GM12878 (cell line): ENCODE measurements around the gene CFAP90. TPM values are rescaled to one million over a fixed set of nuclear protein-coding genes. Genes with fewer than 3 reads are reported as not detected.

Experiments
- ATAC-seq: fragments of 200-7000 bp; cut with Tn5 transposase; 3 replicates; pipeline ENCODE4 v1.9.1; 2020; ENCODE audit warnings: mild to moderate bottlenecking, moderate library complexity
- BruUV-seq: library from RNA; stranded (reverse); fragments of 400-500 nt; replicated peaks from 2 replicates; lab custom pipeline; 2021; lab: Mats Ljungman, UMichigan
- CTCF ChIA-PET: fragments of 300-600 bp; sonication (Branson Sonifier 250); formaldehyde crosslinking; extraction: SDS; loops from one replicate; lab custom pipeline; 2021; ENCODE audit warnings: inconsistent platforms; lab: Yijun Ruan, JAX
- POLR2A ChIA-PET: fragments of 350-600 bp; formaldehyde crosslinking; extraction: SDS; loops from one replicate; lab custom pipeline; 2021; ENCODE audit warnings: inconsistent platforms; lab: Charles Lee
- RAD21 ChIA-PET: fragments of 300-600 bp; sonication (Branson Sonifier 250); formaldehyde crosslinking; loops from one replicate; lab custom pipeline; 2023; ENCODE audit warnings: antibody characterized with exemption; ENCODE audit not compliant: unreplicated experiment; lab: Charles Lee
- SMC1A ChIA-PET: fragments of 300-600 bp; sonication (Branson Sonifier 250); formaldehyde crosslinking; loops from one replicate; lab custom pipeline; 2023; ENCODE audit not compliant: unreplicated experiment, uncharacterized antibody; lab: Charles Lee
- DNase-seq: peaks from one replicate; pipeline ENCODE4 v3.0.0-alpha.2; 2011; ENCODE audit warnings: low read depth, low spot score
- FAIRE-seq: peaks from 3 replicates; lab custom pipeline; 2011; peaks lifted over from hg19 to GRCh38; lab: Jason Lieb, UNC
- H2AFZ ChIP-seq: 2 replicates; pipeline ENCODE4 v1.6.0; 2011; ENCODE audit warnings: low read depth, low read length, control low read depth; ENCODE audit not compliant: control insufficient read depth
- H3K27ac ChIP-seq: 2 replicates; pipeline ENCODE4 v1.5.1; 2011; ENCODE audit warnings: control low read depth; ENCODE audit not compliant: control insufficient read depth, insufficient read depth
- H3K27me3 ChIP-seq, 2 experiments: replicated peaks in 1 of 2; 2 replicates each; pipeline versions ENCODE4 v1.6.0 to v1.6.1; 2011; ENCODE audit warnings: low read length in 1 of 2; ENCODE audit not compliant: control insufficient read depth in 2 of 2, insufficient read depth in 2 of 2
- H3K36me3 ChIP-seq, 2 experiments: 2 replicates each; pipeline ENCODE4 v1.5.1; 2011; ENCODE audit warnings: low read length in 1 of 2; ENCODE audit not compliant: control insufficient read depth in 2 of 2, insufficient read depth in 2 of 2
- H3K4me1 ChIP-seq: 2 replicates; pipeline ENCODE4 v1.6.1; 2011; ENCODE audit warnings: mild to moderate bottlenecking, low read length, moderate library complexity, mixed read lengths; ENCODE audit not compliant: control insufficient read depth, insufficient read depth
- H3K4me2 ChIP-seq: 2 replicates; pipeline ENCODE4 v1.6.0; 2011; ENCODE audit warnings: control low read depth; ENCODE audit not compliant: control insufficient read depth, insufficient read depth
- H3K4me3 ChIP-seq: fragments of 200-600 bp; sonication (generic); 2 replicates; pipeline ENCODE4 v1.5.1; 2016
- H3K79me2 ChIP-seq: 2 replicates; pipeline ENCODE4 v1.6.0; 2011; ENCODE audit warnings: low read length; ENCODE audit not compliant: control insufficient read depth, insufficient read depth
- H3K9ac ChIP-seq: 2 replicates; pipeline ENCODE4 v1.8.0; 2011; ENCODE audit warnings: low read length, control low read depth, mixed read lengths; ENCODE audit not compliant: control insufficient read depth, insufficient read depth
- H3K9me3 ChIP-seq: replicated peaks from 3 replicates; pipeline ENCODE4 v1.5.1; 2011; ENCODE audit warnings: mild to moderate bottlenecking, low read length; ENCODE audit not compliant: control insufficient read depth, insufficient read depth
- H4K20me1 ChIP-seq: 2 replicates; pipeline ENCODE4 v1.6.0; 2011; ENCODE audit not compliant: control insufficient read depth, insufficient read depth
- ATF2 ChIP-seq: IDR thresholded peaks from 2 replicates; pipeline ENCODE4 v1.6.1; 2012; ENCODE audit warnings: low read length, inconsistent platforms
- NFYA ChIP-seq: IDR thresholded peaks from 2 replicates; pipeline ENCODE4 v1.6.1; 2011; ENCODE audit warnings: low read depth, mild to moderate bottlenecking, low read length, improper control_type of control experiment, borderline replicate concordance
- NR2C2 ChIP-seq: IDR thresholded peaks from 2 replicates; pipeline ENCODE4 v1.6.1; 2011; ENCODE audit warnings: borderline replicate concordance, low read depth; ENCODE audit not compliant: control insufficient read depth, insufficient read length
- RUNX3 ChIP-seq: IDR thresholded peaks from 2 replicates; pipeline ENCODE4 v1.6.1; 2012; ENCODE audit warnings: low read length, inconsistent platforms
- SMAD1 ChIP-seq: fragments of 450-650 bp; IDR thresholded peaks from 2 replicates; pipeline ENCODE4 v1.6.1; 2018; ENCODE audit warnings: mild to moderate bottlenecking, low read depth; ENCODE audit not compliant: partially characterized antibody
- WGBS: methylation state at CpG from one replicate; pipeline ENCODE4 v1.1.6; 2016; ENCODE audit warnings: low lambda C conversion rate; ENCODE audit not compliant: insufficient replicate concordance, insufficient coverage; ENCODE audit errors: missing lambda C conversion rate; 5-methylcytosine and 5-hydroxymethylcytosine counted together
- in situ Hi-C: fragments of 300-500 bp; cut with MboI; formaldehyde crosslinking; loops from 9 replicates; pipeline ENCODE4 v1.14.3; 2018; ENCODE audit warnings: mixed read lengths
- intact Hi-C: fragments of 100-400 bp; cut with micrococcal nuclease; formaldehyde crosslinking; loops from one replicate; pipeline ENCODE4 v1.14.2; 2022; ENCODE audit not compliant: unreplicated experiment
- polyA plus RNA-seq, 11 experiments: library from polyadenylated mRNA; depleted of rRNA in 4 of 11; unstranded in 6 of 11; stranded (reverse) in 5 of 11; fragments of >200 nt; fragmentation: Nextera tagmentation in 4 of 11; fragmentation: Illumina TruSeq in 1 of 11; extraction: Ambion mirVana in 4 of 11; extraction: Trizol in 1 of 11; gene quantifications; 1 replicate in 1 of 11; 2 replicates in 10 of 11; pipeline versions ENCODE4 v1.2.1 to v1.2.3, GENCODE V29; 2011 to 2016; ENCODE audit warnings: inconsistent platforms in 2 of 11, missing spikeins in 2 of 11, low read depth in 1 of 11
- total RNA-seq, 4 experiments: library from RNA; depleted of rRNA in 3 of 4; stranded (reverse); fragments of >200 nt in 3 of 4; fragmentation: Illumina TruSeq in 1 of 4; extraction: Trizol in 1 of 4; gene quantifications; 2 replicates each; pipeline versions ENCODE4 v1.2.1 to v1.2.3, GENCODE V29; 2013 to 2021

The CFAP90 gene
- total and polyA plus RNA-seq, 10 of the 15 experiments (the other 5 are each of a cell fraction or from before 2014, with no cell fraction given): not detected

- intact Hi-C loops: no loop called here
- no peak overlapping the region for H3K27ac ChIP-seq
These were observed 22.3 kb upstream of the CFAP90 start for GRCh38 chr5:7873216-7873615.

More at GRCh38 chr5:7873216-7873615, 22.3 kb upstream of the CFAP90 start:
- Histone ChIP-seq H3K4me1 (peaks cover 51% of the 10 kb centered on the region), H4K20me1 (no peaks in the 10 kb centered on the region), H3K9ac (no peak overlapping the region)
- ChIA-PET SMC1A (interaction anchor here (1.3 to 2.2 kb wide), 2 partner anchors 14 to 32 kb away, joined by 3 to 17 read pairs; no protein-coding TSS in a partner anchor), RAD21 (no interaction called here)
- ATAC-seq: no peak
- BruUV-seq: no TSS peak
- in situ Hi-C loops: no loop called here
- TF ChIP-seq ATF2 (peak; percentile 14; the same call in 1 of the 2 replicates), NFYA (no peak), RUNX3 (peak; percentile 90), NR2C2 (no peak), SMAD1 (no peak)
- TF ChIP-seq, all 136 proteins: peak for 2
- H3K9me3 ChIP-seq: no peaks in the 10 kb centered on the region
- 3% methylated on average over 9 of the region's 9 CpGs for WGBS
- ChIA-PET POLR2A (no interaction called here), CTCF (interaction anchor here (1.1 to 9.9 kb wide), 2 partner anchors 13 to 14 kb away, joined by 3 to 92 read pairs; no protein-coding TSS in a partner anchor)
- H3K4me3 ChIP-seq: peak overlapping the region; percentile 47; the same call in 1 of the 2 replicates
- peaks cover 5 to 14% of the 10 kb centered on the region in 2 experiments; a peak in 3 of 4 replicates for H3K36me3 ChIP-seq
- FAIRE-seq (no peak), DNase-seq (no peak)
- H2AFZ ChIP-seq: no peak overlapping the region
- peak overlapping the region; percentile 90 for H3K4me2 ChIP-seq
- peaks cover 62% of the 10 kb centered on the region for H3K79me2 ChIP-seq
- H3K27me3 ChIP-seq: no peaks in the 10 kb centered on the region
